Measurements from ENCODE around the gene PSD4.
A peak's percentile ranks its signal among the peaks of the same experiment; 100 is the strongest.

PSD4 gene

DNA sequence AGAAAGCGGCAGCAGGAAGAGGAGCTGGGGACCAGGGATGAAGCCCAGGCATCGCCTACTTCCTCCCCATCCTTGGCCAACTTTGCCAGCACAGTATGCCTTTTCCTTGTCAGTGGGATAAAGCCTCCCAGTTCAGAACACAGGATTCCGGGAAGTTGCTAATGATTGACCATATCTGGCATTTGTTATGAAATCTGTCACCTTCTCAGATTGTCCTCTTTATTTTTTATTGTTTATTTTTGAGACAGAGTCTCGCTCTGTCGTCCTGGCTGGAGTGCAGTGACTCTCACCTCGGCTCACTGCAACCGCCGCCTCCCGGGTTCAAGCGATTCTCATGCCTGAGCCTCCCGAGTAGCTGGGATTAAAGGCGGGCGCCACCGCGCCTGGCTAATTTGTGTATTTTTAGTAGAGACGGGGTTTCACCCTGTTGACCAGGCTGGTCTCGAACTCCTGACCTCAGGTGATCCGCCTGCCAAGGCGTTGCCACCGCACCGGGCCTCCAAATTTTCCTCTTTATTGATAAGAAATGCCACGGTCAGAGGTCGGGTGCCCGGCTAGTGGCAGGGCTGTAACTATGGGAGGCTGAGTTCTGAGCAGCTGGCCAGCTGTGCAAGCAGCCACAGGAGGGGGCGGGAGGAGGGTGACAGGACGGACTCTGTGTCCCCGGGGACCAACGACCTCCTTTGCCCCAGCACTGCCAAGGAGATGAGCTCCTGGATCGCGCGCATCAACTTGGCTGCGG, 24.4 kb downstream of the PSD4 start:
- H3K4me3 ChIP-seq (ENCODE audit: low read depth, low read length), result peak overlapping the region; percentile 61
- H3K27me3 ChIP-seq (ENCODE audit: insufficient read depth, low read depth, severe bottlenecking), result no peaks in the 10 kb centered on the region
- H3K9me3 ChIP-seq (ENCODE audit: severe bottlenecking), result no peaks in the 10 kb centered on the region
- no peak for DNase-seq
- H3K27ac ChIP-seq, result no peak overlapping the region
- TF ChIP-seq, protein P1, sequence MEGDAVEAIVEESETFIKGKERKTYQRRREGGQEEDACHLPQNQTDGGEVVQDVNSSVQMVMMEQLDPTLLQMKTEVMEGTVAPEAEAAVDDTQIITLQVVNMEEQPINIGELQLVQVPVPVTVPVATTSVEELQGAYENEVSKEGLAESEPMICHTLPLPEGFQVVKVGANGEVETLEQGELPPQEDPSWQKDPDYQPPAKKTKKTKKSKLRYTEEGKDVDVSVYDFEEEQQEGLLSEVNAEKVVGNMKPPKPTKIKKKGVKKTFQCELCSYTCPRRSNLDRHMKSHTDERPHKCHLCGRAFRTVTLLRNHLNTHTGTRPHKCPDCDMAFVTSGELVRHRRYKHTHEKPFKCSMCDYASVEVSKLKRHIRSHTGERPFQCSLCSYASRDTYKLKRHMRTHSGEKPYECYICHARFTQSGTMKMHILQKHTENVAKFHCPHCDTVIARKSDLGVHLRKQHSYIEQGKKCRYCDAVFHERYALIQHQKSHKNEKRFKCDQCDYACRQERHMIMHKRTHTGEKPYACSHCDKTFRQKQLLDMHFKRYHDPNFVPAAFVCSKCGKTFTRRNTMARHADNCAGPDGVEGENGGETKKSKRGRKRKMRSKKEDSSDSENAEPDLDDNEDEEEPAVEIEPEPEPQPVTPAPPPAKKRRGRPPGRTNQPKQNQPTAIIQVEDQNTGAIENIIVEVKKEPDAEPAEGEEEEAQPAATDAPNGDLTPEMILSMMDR (IDR thresholded peaks at IDR 0.05; ENCODE audit: low read depth, low read length), result no peak
- no peaks in the 10 kb centered on the region for H3K36me3 ChIP-seq

DNA sequence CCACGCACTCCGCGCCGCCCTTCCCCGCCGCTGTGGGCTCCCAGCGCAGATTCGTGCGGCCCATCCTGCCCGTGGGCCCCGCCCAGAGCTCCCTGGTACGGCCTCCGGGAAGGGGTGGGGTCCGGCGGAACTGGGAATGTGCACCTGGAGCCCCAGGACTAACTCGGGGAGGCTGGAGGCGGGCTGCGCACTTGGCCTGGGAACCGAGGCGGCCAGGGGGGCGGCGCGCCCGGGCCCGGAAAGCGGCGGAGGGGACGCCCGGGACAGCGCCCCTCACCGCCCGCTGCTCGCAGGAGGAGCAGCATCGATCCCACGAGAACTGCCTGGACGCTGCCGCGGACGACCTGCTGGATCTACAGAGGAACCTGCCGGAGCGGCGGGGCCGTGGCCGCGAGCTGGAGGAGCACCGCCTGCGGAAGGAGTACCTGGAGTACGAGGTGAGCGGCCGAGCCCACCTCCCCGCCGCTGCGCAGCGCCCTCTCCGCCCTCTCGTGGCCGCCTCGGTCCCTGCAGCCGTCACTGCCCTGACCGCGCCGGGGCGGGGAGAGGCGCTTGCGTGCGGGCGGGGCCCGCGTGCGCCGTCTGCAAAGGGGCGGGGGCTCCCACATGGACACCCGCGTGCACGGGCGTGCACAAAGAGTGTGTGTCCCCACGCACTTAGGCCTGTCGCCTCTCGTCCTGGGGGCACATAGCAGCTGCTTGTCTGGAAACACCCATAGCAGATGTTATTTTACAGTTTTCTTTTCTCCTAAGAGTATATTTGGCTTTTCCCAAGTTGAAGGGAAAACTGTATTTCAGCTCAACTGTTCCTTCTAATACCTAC, 25.2 kb downstream of the PSD4 start:
- TF ChIP-seq, protein P1 (IDR thresholded peaks at IDR 0.05; ENCODE audit: low read depth, low read length), result peak; percentile 94
- H3K4me3 ChIP-seq (ENCODE audit: low read depth, low read length), result peak overlapping the region; percentile 61
- peak; percentile 84 for DNase-seq
- no peaks in the 10 kb centered on the region for H3K27me3 ChIP-seq (ENCODE audit: insufficient read depth, low read depth, severe bottlenecking)
- H3K9me3 ChIP-seq (ENCODE audit: severe bottlenecking), result no peaks in the 10 kb centered on the region
- H3K27ac ChIP-seq, result peak overlapping the region; percentile 20; the same call in 1 of the 2 replicates
- H3K36me3 ChIP-seq, result no peaks in the 10 kb centered on the region

DNA sequence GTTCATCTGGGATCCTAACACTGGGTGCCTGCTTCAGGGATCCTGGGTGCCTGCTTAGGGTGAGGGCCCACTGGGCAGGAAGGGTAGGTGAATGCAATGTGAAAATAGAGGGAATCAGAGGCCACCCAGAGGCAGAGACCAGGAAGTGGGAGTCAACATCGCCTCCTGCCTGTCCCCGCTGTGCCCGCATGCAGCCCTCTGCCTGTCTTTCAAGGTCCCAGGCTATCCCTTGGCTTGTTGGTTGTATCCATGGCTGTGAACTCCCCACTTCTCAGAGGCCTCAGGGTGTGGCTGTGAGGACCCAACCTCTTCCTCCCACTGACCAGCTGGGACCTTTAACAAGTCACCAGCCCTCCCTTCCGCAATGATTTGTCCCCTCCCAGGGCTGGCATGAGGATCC, 26.5 kb downstream of the PSD4 start:
- H3K27ac ChIP-seq, result no peak overlapping the region
- H3K36me3 ChIP-seq, result no peaks in the 10 kb centered on the region
- TF ChIP-seq, protein P1 (IDR thresholded peaks at IDR 0.05; ENCODE audit: low read depth, low read length), result peak; percentile 86
- peak; percentile 44 for DNase-seq
- H3K4me3 ChIP-seq (ENCODE audit: low read depth, low read length), result no peak overlapping the region
- H3K9me3 ChIP-seq (ENCODE audit: severe bottlenecking), result no peaks in the 10 kb centered on the region
- no peaks in the 10 kb centered on the region for H3K27me3 ChIP-seq (ENCODE audit: insufficient read depth, low read depth, severe bottlenecking)

DNA sequence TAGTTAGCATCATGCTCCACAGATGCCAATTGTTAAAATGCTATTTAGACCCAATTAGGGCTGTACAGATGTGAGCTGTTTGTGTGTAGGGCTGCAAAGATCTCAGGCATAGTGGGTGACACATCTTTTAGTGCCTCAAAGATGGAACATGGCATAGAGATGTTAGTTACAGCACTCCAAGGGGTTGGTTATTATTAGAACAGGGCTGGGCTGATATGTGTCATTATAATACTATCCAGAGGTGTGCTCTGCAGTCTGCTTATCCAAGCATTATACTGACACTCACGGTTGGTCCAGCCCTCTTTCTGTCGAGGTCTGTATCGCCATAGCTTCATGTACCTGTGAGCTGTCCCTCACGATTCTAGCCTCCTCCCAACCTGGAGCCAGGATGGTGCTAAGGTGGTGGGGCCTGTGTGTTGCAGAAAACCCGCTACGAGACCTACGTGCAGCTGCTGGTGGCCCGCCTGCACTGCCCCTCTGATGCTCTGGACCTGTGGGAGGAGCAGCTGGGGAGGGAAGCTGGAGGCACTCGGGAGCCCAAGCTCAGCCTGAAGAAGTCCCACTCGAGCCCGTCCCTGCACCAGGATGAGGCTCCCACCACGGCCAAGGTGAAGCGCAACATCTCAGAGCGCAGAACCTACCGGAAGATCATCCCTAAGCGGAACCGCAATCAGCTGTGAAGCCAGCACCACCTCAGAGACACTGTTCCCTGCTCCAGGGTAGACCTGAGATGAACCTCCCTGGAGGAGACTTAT, 27.1 kb downstream of the PSD4 start:
- Histone ChIP-seq H3K27ac (no peak overlapping the region), H3K9me3 (ENCODE audit: severe bottlenecking) (no peaks in the 10 kb centered on the region), H3K36me3 (no peaks in the 10 kb centered on the region), H3K4me3 (ENCODE audit: low read depth, low read length) (no peak overlapping the region), H3K27me3 (ENCODE audit: insufficient read depth, low read depth, severe bottlenecking) (no peaks in the 10 kb centered on the region)
- no peak for DNase-seq
- TF ChIP-seq, protein P1 (IDR thresholded peaks at IDR 0.05; ENCODE audit: low read depth, low read length), result no peak

DNA sequence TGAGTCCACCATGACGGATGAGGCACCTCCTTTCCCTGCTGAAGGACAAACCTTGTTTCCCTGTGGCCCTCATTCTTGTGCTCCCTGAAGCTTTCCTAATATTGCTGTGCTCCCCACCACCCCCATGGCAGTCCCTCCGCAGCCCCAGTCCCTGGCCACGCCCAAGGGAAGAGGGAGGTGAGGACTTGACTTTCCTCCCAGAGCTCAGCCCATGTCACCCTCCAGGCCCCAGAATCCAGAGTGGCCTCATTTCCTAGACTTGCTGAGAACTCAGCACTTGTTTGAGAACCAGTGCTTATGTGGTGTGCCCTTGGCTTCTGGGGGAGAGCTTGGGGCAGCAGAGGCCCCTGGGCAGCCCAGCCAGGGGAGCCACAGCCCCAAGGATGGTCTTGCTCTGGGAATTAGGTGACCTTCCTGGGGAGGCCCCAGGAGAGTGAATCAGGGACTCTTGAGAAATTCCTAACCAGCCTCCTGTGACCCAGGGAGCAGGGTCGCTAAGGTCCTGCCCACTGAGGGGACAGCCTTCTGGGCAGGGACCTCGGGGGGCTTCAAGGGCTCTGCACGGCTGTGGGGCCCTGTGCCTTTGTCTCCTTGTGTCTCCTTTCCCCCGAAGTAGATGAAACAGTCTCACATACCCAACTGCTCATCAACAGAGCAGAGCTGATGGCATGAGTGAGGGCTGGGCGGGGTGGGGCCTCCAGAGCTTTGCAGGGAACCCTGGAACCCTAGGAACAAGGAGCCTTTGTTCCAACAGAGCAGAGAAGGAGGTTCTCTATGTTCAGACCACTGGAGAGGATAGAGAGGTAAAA, 27.9 kb downstream of the PSD4 start:
- H3K4me3 ChIP-seq (ENCODE audit: low read depth, low read length), result no peak overlapping the region
- no peaks in the 10 kb centered on the region for H3K36me3 ChIP-seq
- H3K27ac ChIP-seq, result no peak overlapping the region
- H3K9me3 ChIP-seq (ENCODE audit: severe bottlenecking), result no peaks in the 10 kb centered on the region
- no peak for DNase-seq
- H3K27me3 ChIP-seq (ENCODE audit: insufficient read depth, low read depth, severe bottlenecking), result no peaks in the 10 kb centered on the region
- TF ChIP-seq, protein P1 (IDR thresholded peaks at IDR 0.05; ENCODE audit: low read depth, low read length), result no peak
